DOHH2 (cell line): ENCODE measurements around the gene ZFYVE16.
"Not testable (repeated sequence)": the region's sequence is repeated elsewhere in the genome, so short reads cannot be mapped to it uniquely, and the experiment has no call there.

Source experiments
- H3F3A ChIP-seq: fragments of 200-600 bp; sonication (generic), shearing (Covaris generic); 2 replicates; pipeline ENCODE4 v1.6.0; 2016; ENCODE audit warnings: antibody characterized with exemption, mild to moderate bottlenecking; ENCODE audit not compliant: control insufficient read depth, insufficient read depth
- H3K27ac ChIP-seq: fragments of 200-600 bp; sonication (generic); 2 replicates; pipeline ENCODE4 v1.5.1; 2014; ENCODE audit warnings: low read depth, mild to moderate bottlenecking, low read length, moderate library complexity
- H3K27me3 ChIP-seq: fragments of 200-600 bp; sonication (generic); 2 replicates; pipeline ENCODE4 v1.6.1; 2014; ENCODE audit warnings: mild to moderate bottlenecking, low read length, mixed read lengths; ENCODE audit not compliant: control insufficient read depth
- H3K36me3 ChIP-seq: fragments of 200-600 bp; sonication (generic); 2 replicates; pipeline ENCODE4 v1.6.1; 2014; ENCODE audit warnings: mild to moderate bottlenecking, low read length, moderate library complexity, mixed read lengths; ENCODE audit not compliant: control insufficient read depth
- H3K4me1 ChIP-seq: fragments of 200-600 bp; sonication (generic); 2 replicates; pipeline ENCODE4 v1.6.1; 2014; ENCODE audit warnings: mild to moderate bottlenecking, low read length, mixed read lengths; ENCODE audit not compliant: control insufficient read depth
- H3K4me2 ChIP-seq: fragments of 200-600 bp; sonication (generic); 2 replicates; pipeline ENCODE4 v1.6.0; 2014; ENCODE audit warnings: mild to moderate bottlenecking, low read length, moderate library complexity
- H3K4me3 ChIP-seq: fragments of 200-600 bp; sonication (generic); 2 replicates; pipeline ENCODE4 v1.5.1; 2014; ENCODE audit warnings: mild to moderate bottlenecking, low read length, mixed read lengths
- H3K79me2 ChIP-seq: fragments of 200-600 bp; sonication (generic); 2 replicates; pipeline ENCODE4 v1.6.1; 2014; ENCODE audit warnings: mild to moderate bottlenecking, low read length, mixed read lengths; ENCODE audit not compliant: control insufficient read depth
- H3K9me2 ChIP-seq: fragments of 200-600 bp; sonication (generic); replicated peaks from 2 replicates; pipeline ENCODE4 v1.6.1; 2014; ENCODE audit warnings: mild to moderate bottlenecking, low read length, mixed read lengths; ENCODE audit not compliant: control insufficient read depth
- H3K9me3 ChIP-seq: fragments of 200-600 bp; sonication (generic); 2 replicates; pipeline ENCODE4 v1.6.1; 2014; ENCODE audit warnings: antibody characterized with exemption, low read length, mixed read lengths; ENCODE audit not compliant: control insufficient read depth, insufficient read depth
- H4K20me1 ChIP-seq: fragments of 200-600 bp; sonication (generic); 2 replicates; pipeline ENCODE4 v1.6.0; 2014; ENCODE audit warnings: low read depth, mild to moderate bottlenecking, antibody characterized with exemption, low read length, moderate library complexity; ENCODE audit not compliant: control insufficient read depth, insufficient read depth
- CTCF ChIP-seq: fragments of 200-600 bp; sonication (generic); IDR thresholded peaks from one replicate; pipeline ENCODE4 v1.5.1; 2014; ENCODE audit warnings: antibody characterized with exemption, mild to moderate bottlenecking, low read depth, low read length; ENCODE audit not compliant: poor library complexity, severe bottlenecking
- EZH2phosphoT487 ChIP-seq: fragments of 200-600 bp; sonication (generic); IDR thresholded peaks from 2 replicates; pipeline ENCODE4 v1.6.1; 2017; ENCODE audit warnings: borderline replicate concordance, mild to moderate bottlenecking, antibody characterized with exemption, low read length, moderate library complexity, mixed read lengths

Gene ZFYVE16

GRCh38 chr5:80487829-80488721, 80.2 kb downstream of the ZFYVE16 start, which contains the start of gene FAM151B:
TSS of gene FAM151B (plus strand) at chr5:80488100. CDS start at chr5:80488124, 24 bp downstream.
- TF ChIP-seq EZH2phosphoT487: no peak
- TF ChIP-seq CTCF: peak; percentile 20
- H4K20me1 ChIP-seq: no peaks in the 10 kb centered on the region
- H3K27me3 ChIP-seq: no peaks in the 10 kb centered on the region
- peak within 1 kb of the TSS; percentile 83 for H3K4me2 ChIP-seq
- H3K4me3 ChIP-seq: peak within 1 kb of the TSS; percentile 77
- H3F3A ChIP-seq: peaks cover 8% of the 10 kb centered on the region; the same call in 1 of the 2 replicates
- no peaks in the 10 kb centered on the region for H3K36me3 ChIP-seq
- no peaks in the 10 kb centered on the region for H3K79me2 ChIP-seq
- H3K9me3 ChIP-seq: no peaks in the 10 kb centered on the region
- no peak within 1 kb of the TSS for H3K27ac ChIP-seq
- H3K4me1 ChIP-seq: peaks cover 8% of the 10 kb centered on the region
- H3K9me2 ChIP-seq: no peaks in the 10 kb centered on the region

GRCh38 chr5:80491296-80491695, 83.4 kb downstream of the ZFYVE16 start:
- peaks cover 8% of the 10 kb centered on the region; the same call in 1 of the 2 replicates for H3F3A ChIP-seq
- no peak overlapping the region for H3K4me2 ChIP-seq
- no peaks in the 10 kb centered on the region for H3K9me3 ChIP-seq
- no peaks in the 10 kb centered on the region for H3K36me3 ChIP-seq
- H3K79me2 ChIP-seq: no peaks in the 10 kb centered on the region
- H3K4me1 ChIP-seq: peaks cover 8% of the 10 kb centered on the region
- H3K27me3 ChIP-seq: no peaks in the 10 kb centered on the region
- no peaks in the 10 kb centered on the region for H4K20me1 ChIP-seq
- TF ChIP-seq CTCF: no peak
- no peak for TF ChIP-seq EZH2phosphoT487
- no peak overlapping the region for H3K4me3 ChIP-seq
- H3K9me2 ChIP-seq: no peaks in the 10 kb centered on the region
- no peak overlapping the region for H3K27ac ChIP-seq

- Histone ChIP-seq H3K9me2 (no peaks in the 10 kb centered on the region), H3K4me1 (peaks cover 4% of the 10 kb centered on the region), H3K4me2 (no peak overlapping the region), H3K9me3 (no peaks in the 10 kb centered on the region), H3K79me2 (no peaks in the 10 kb centered on the region), H4K20me1 (no peaks in the 10 kb centered on the region), H3K27me3 (no peaks in the 10 kb centered on the region), H3K27ac (no peak overlapping the region), H3K36me3 (no peaks in the 10 kb centered on the region), H3K4me3 (no peak overlapping the region), H3F3A (0 out of 2 replicates have a peak, but pooled peaks cover 3% of the 10 kb centered on the region)
- TF ChIP-seq EZH2phosphoT487: no peak
- TF ChIP-seq CTCF: no peak
Observed at GRCh38 chr5:80492741-80493140, 84.9 kb downstream of the ZFYVE16 start.

GRCh38 chr5:80493443-80493842, 85.6 kb downstream of the ZFYVE16 start:
- H3K27me3 ChIP-seq, H3K9me2 ChIP-seq, H4K20me1 ChIP-seq, H3K4me2 ChIP-seq, H3K36me3 ChIP-seq, H3F3A ChIP-seq, H3K4me1 ChIP-seq, H3K9me3 ChIP-seq, H3K27ac ChIP-seq, H3K79me2 ChIP-seq, H3K4me3 ChIP-seq: not testable (repeated sequence)
